Measurements from ENCODE around the gene TEAD1. TPM values are rescaled to one million over a fixed set of nuclear protein-coding genes. Genes with fewer than 3 reads are reported as not detected.
"Not testable (repeated sequence)": the region's sequence is repeated elsewhere in the genome, so short reads cannot be mapped to it uniquely, and the experiment has no call there.

The TEAD1 gene
- total RNA-seq, 2 donors from 2014 or later, result 32.7 to 56.7 TPM

DNA sequence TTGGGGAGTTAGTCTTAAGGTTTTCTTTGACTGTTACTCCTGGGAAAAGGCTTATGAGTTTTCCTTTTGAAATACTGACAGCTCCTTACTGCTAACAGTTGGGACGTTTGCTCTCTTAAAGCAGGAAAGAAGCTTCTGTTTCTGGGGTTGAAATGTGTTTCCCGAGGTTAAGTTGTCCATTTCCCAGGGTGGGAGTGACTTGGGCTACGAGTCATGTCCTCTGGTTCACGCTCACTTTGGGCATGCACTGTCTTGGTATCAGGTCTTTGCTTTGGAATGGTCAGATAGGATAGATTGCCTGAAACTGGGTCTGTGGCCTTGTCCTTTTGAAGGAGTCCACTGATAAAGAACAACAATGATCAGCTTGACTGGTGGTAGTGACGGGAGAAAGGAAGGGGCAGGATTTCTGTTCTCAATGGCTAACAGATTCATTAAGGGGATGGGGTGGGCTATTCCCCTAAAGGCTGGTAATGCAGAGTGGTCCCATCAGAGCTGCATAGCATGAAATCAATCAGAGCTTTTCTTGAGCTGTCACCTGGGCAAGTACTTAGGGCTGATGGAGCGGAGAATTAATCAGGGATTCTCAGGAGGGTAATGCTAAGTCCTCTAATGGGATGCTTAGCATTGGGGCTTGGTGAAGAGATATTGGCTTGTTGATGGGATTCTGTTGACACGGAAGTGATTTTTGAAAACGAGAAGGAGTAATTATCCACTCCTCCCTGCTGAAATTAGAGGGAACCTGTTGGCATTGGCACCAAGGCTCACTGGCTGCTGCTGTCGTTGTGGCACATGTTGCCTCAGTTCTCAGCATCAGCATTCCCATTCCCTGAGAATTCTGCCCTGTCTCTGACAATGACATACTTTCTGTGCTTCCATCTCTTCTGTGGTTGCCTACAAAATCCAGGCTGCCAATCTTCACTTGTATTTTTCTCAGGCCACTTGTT is 81.6 kb downstream of the TEAD1 start:
- Histone ChIP-seq H3K36me3 (no peaks in the 10 kb centered on the region), H3K27ac (no peak overlapping the region), H3K4me1 (no peaks in the 10 kb centered on the region), H3K9ac (ENCODE audit: low read depth in 2 of 2, low read length in 2 of 2) (no peak overlapping the region), H3K9me3 (no peaks in the 10 kb centered on the region), H3K27me3 (no peaks in the 10 kb centered on the region), H3K4me3 (no peak overlapping the region)
- intact Hi-C loops (cut with DNase I), result no loop called here
- DNase-seq, result no peak
- TF ChIP-seq, protein P1, sequence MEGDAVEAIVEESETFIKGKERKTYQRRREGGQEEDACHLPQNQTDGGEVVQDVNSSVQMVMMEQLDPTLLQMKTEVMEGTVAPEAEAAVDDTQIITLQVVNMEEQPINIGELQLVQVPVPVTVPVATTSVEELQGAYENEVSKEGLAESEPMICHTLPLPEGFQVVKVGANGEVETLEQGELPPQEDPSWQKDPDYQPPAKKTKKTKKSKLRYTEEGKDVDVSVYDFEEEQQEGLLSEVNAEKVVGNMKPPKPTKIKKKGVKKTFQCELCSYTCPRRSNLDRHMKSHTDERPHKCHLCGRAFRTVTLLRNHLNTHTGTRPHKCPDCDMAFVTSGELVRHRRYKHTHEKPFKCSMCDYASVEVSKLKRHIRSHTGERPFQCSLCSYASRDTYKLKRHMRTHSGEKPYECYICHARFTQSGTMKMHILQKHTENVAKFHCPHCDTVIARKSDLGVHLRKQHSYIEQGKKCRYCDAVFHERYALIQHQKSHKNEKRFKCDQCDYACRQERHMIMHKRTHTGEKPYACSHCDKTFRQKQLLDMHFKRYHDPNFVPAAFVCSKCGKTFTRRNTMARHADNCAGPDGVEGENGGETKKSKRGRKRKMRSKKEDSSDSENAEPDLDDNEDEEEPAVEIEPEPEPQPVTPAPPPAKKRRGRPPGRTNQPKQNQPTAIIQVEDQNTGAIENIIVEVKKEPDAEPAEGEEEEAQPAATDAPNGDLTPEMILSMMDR (IDR thresholded peaks at IDR 0.05), result no peak

- no peak for DNase-seq
- TF ChIP-seq, protein P1 (IDR thresholded peaks at IDR 0.05), result no peak
- intact Hi-C loops (cut with DNase I), result no loop called here
Measured at GRCh38 chr11:12756454-12756806, 82.2 kb downstream of the TEAD1 start.

GRCh38 chr11:12756867-12757266 is 82.6 kb downstream of the TEAD1 start:
- DNase-seq, result no peak
- no peak overlapping the region for H3K4me3 ChIP-seq

More at GRCh38 chr11:12756454-12756806, 82.2 kb downstream of the TEAD1 start:
- Histone ChIP-seq H3K9ac (ENCODE audit: low read depth in 2 of 2, low read length in 2 of 2) (no peak overlapping the region), H3K4me3 (no peak overlapping the region), H3K27me3 (no peaks in the 10 kb centered on the region), H3K9me3 (no peaks in the 10 kb centered on the region), H3K27ac (no peak overlapping the region), H3K4me1 (no peaks in the 10 kb centered on the region), H3K36me3 (no peaks in the 10 kb centered on the region)

GRCh38 chr11:12757416-12757815 is 83.2 kb downstream of the TEAD1 start:
- intact Hi-C loops (cut with DNase I), result no loop called here

More at GRCh38 chr11:12756867-12757266, 82.6 kb downstream of the TEAD1 start:
- no peaks in the 10 kb centered on the region for H3K4me1 ChIP-seq
- H3K9ac ChIP-seq (ENCODE audit: low read depth in 2 of 2, low read length in 2 of 2), result no peak overlapping the region
- H3K36me3 ChIP-seq, result no peaks in the 10 kb centered on the region
- no peak overlapping the region for H3K27ac ChIP-seq
- no peaks in the 10 kb centered on the region for H3K9me3 ChIP-seq
- intact Hi-C loops (cut with DNase I), result no loop called here
- no peaks in the 10 kb centered on the region for H3K27me3 ChIP-seq
- TF ChIP-seq, protein P1 (IDR thresholded peaks at IDR 0.05), result no peak

DNA sequence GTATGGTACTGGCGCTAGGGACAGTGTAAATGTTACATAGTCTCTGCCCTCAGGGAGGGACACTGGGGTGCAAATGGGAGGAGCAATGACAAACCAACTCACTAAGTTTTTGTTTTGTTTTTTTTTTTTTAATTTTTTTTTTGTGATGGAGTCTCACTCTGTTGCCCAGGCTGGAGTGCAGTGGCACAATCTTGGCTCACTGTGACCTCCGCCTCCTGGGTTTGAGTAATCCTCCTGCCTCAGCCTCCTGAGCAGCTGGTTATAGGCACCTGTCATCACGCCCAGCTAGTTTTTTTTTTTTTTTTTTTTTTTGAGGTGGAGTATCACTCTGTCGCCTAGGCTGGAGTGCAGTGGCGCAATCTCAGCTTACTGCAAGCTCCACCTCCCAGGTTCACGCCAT is 83.9 kb downstream of the TEAD1 start:
- H3K4me1 ChIP-seq; H3K36me3 ChIP-seq; DNase-seq; H3K9me3 ChIP-seq; H3K4me3 ChIP-seq; H3K27ac ChIP-seq; H3K9ac ChIP-seq (ENCODE audit: low read depth in 2 of 2, low read length in 2 of 2); intact Hi-C loops (cut with DNase I); H3K27me3 ChIP-seq: not testable (repeated sequence)

More at GRCh38 chr11:12757416-12757815, 83.2 kb downstream of the TEAD1 start:
- no peak for DNase-seq
- Histone ChIP-seq H3K36me3 (no peaks in the 10 kb centered on the region), H3K9ac (ENCODE audit: low read depth in 2 of 2, low read length in 2 of 2) (no peak overlapping the region), H3K4me1 (no peaks in the 10 kb centered on the region), H3K4me3 (no peak overlapping the region), H3K27me3 (no peaks in the 10 kb centered on the region), H3K27ac (no peak overlapping the region), H3K9me3 (no peaks in the 10 kb centered on the region)
- TF ChIP-seq, protein P1 (IDR thresholded peaks at IDR 0.05), result no peak

- no peaks in the 10 kb centered on the region for H3K9me3 ChIP-seq
- no peak overlapping the region for H3K9ac ChIP-seq (ENCODE audit: low read depth in 2 of 2, low read length in 2 of 2)
- intact Hi-C loops (cut with DNase I), result no loop called here
- no peak for DNase-seq
- no peaks in the 10 kb centered on the region for H3K36me3 ChIP-seq
- no peak overlapping the region for H3K4me3 ChIP-seq
- no peaks in the 10 kb centered on the region for H3K27me3 ChIP-seq
- H3K4me1 ChIP-seq, result no peaks in the 10 kb centered on the region
- TF ChIP-seq, protein P1 (IDR thresholded peaks at IDR 0.05), result no peak
- no peak overlapping the region for H3K27ac ChIP-seq
Measured at GRCh38 chr11:12761029-12761428, 86.8 kb downstream of the TEAD1 start.

Data from colonic mucosa (tissue), 4 donors.